Measurements from ENCODE around the gene IFITM10.

IFITM10 gene

DNA sequence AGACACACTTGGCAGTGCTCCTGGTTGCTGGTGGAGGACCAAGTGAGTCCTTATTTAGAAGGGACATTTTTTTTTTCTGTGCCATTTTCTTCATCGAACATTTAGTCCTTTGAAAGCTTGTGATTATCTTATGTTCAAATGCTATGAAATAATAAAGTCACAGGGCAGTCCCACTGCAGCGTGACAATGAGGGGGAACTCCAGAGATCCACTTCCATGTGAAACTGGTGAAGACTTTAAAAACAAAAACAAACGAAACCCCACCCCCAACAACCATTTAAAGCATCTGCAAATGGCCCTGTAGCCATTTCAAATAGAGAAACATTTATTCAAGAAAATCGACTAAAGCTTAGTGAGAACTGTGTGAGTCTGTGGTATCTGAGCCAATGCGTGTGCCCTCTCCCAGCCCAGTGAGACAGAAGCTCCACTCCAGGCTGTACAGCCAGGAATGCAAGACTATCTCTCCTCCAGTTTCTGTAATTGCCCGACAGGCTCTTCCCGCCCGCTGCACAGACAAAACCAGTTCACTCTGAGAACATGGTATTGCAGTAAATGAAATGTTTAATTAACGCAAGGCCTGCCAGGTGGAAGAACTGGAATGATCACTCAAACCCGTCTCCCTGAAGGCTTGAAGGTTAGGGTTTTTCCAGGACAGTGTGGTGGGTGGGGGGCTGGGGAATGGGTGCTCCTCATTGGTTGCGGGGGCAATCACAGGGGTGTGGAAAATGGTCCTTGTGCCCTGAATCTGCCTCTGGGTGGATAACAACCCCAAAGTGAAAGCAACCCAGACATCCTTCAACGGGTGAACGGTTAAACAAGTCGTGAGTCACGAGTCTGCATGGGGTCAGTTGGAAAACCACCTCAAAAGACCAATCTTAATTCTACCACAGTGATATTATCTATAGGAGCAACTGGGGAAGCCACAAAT lies 45.0 kb downstream of the IFITM10 start:
- no peak for DNase-seq (ENCODE audit: extremely low spot score)
- no peak for TF ChIP-seq CTCF (IDR thresholded peaks at IDR 0.05; ENCODE audit: control extremely low read depth, extremely low read depth, low read depth, missing control alignments)
- POLR2A ChIA-PET = no interaction called here
- CTCF ChIA-PET = interaction anchor here (0.6 to 8.6 kb wide), 3 partner anchors 13 to 446 kb away, joined by 3 to 51 read pairs (median 6); no protein-coding TSS in a partner anchor

GRCh38 chr11:1703146-1703545 lies 47.2 kb downstream of the IFITM10 start:
- CTCF ChIA-PET = interaction anchor here (8.2 to 8.6 kb wide), 2 partner anchors 11 to 130 kb away, joined by 51 to 85 read pairs; partner anchors contain the start of gene SYT8
- no peak for TF ChIP-seq CTCF (IDR thresholded peaks at IDR 0.05; ENCODE audit: control extremely low read depth, extremely low read depth, low read depth, missing control alignments)
- POLR2A ChIA-PET = no interaction called here
- DNase-seq (ENCODE audit: extremely low spot score) = no peak

DNA sequence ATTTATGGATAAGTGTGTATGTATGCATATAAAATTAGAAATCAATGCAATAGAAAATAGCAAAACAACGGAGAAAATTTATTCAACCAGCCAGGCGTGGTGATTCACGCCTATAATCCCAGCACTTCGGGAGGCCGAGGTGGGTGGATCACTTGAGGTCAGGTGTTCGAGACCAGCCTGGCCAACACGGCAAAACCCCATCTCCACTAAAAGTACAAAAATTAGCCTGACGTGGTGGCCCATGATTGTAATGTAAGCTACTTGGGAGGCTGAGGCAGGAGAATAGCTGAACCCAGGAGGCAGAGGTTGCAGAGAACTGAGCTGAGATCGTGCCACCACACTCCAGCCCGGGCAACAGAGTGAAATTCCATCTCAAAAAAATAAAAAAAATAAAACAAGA lies 47.9 kb downstream of the IFITM10 start:
- ChIA-PET CTCF (interaction anchor here (1.5 to 8.6 kb wide), 3 partner anchors 10 to 249 kb away, joined by 3 to 85 read pairs (median 51); partner anchors contain the start of gene SYT8), POLR2A (no interaction called here)
- DNase-seq (ENCODE audit: extremely low spot score) = no peak
- no peak for TF ChIP-seq CTCF (IDR thresholded peaks at IDR 0.05; ENCODE audit: control extremely low read depth, extremely low read depth, low read depth, missing control alignments)

DNA sequence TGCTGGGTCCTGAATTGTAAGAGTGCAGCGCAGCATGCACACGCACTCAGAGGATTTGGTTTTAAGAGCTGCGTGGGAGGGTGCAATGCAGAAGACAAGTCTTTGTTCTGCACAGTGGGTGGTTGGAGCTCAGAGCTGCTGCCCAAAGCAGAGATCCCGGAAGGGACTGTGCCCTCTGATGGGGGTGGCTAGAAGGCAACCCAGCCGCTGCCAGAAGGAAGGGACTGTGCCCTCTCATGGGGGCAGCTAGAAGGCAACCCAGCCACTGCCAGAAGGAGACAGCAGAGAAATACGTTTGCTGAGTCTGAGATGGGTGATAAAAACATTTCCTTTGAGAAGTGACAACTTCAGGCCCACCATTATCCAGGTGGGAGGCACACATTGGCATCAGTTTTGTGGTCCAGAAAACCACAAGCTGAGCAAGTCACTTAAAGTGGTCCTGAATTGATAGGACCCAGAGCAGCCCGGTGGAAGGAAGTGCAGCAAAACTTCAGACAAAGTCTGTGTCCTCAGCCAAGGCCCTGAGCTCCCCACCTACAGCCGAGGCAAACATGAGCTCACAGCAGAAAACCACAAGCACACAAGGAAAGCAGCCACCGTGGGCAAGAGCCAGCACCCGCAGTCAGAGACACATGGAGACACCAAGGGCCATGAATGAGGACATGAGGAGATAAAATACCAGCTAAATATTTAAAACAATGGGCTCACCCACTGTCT lies 49.1 kb downstream of the IFITM10 start:
- ChIA-PET POLR2A (no interaction called here), CTCF (interaction anchor here (0.6 to 8.6 kb wide), 11 partner anchors 9 to 450 kb away, joined by 3 to 85 read pairs (median 3); partner anchors contain the start of gene SYT8)
- no peak for TF ChIP-seq CTCF (IDR thresholded peaks at IDR 0.05; ENCODE audit: control extremely low read depth, extremely low read depth, low read depth, missing control alignments)
- DNase-seq (ENCODE audit: extremely low spot score) = no peak

DNA sequence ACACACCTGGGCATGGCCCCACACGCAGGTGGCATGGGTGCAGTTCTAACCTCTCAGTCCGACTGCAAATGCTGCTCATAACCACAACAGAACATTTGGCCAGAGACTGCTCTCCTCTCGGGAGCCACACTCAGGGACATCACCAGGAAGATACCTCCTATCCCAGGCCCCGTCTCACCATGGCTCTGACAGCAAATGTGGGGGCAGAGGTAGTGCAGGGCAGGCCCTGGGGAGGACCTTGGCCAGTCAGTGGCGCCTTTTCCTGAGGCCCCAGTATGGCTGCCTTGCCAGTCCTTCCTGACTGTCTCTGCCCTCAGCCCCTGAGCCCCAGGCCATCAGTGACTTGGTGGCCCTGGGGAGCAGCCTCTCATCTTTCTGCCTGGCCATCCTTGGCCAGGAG lies 50.6 kb downstream of the IFITM10 start:
- ChIA-PET CTCF (interaction anchor here (8.2 kb wide), 1 partner anchor 134 kb away, joined by 85 read pairs; the partner anchor contains the start of gene SYT8), POLR2A (no interaction called here)
- TF ChIP-seq CTCF (IDR thresholded peaks at IDR 0.05; ENCODE audit: control extremely low read depth, extremely low read depth, low read depth, missing control alignments) = no peak
- no peak for DNase-seq (ENCODE audit: extremely low spot score)

All from GM10248 (cell line).